ENCODE results near the gene FAM131B. TPM values are rescaled to one million over a fixed set of nuclear protein-coding genes. Genes with fewer than 3 reads are reported as not detected.

The FAM131B gene
- total RNA-seq, 2 experiments from 2014 or later = 1.5 to 1.7 TPM

Small RNA genes lying within 50 kb of the gene (microRNA-seq; reads per million reads assigned to microRNA genes)
- not detected for gene MIR6892 (ENCODE audit: borderline microRNAs expressed, borderline replicate concordance)

Other genes with a start within 250 kb of the FAM131B start
- gene PIP, start 230.6 kb downstream of the FAM131B start, total RNA-seq = not detected
- gene TAS2R39, start 179.3 kb downstream of the FAM131B start, total RNA-seq = not detected
- gene TAS2R40, start 140.7 kb downstream of the FAM131B start, total RNA-seq = not detected
- gene GSTK1, start 99.3 kb downstream of the FAM131B start, total RNA-seq = 100 to 1,000 TPM; 186 to 187 TPM
- gene TMEM139, start 77.8 kb downstream of the FAM131B start, total RNA-seq = under 1 TPM; 0.64 to 0.74 TPM
- gene CASP2, start 74.4 kb downstream of the FAM131B start, total RNA-seq = 100 to 1,000 TPM; 116 to 124 TPM
- not detected for gene CLCN1, start 46.6 kb downstream of the FAM131B start, total RNA-seq
- 10 to 100 TPM; 75.1 to 81.5 TPM for gene ZYX, start 18.6 kb upstream of the FAM131B start, total RNA-seq
- gene EPHA1, start 46.1 kb upstream of the FAM131B start, total RNA-seq = 1 to 10 TPM; 1.0 to 1.3 TPM
- gene TAS2R60, start 80.7 kb upstream of the FAM131B start, total RNA-seq = not detected
- gene TAS2R41, start 115.2 kb upstream of the FAM131B start, total RNA-seq = not detected
- gene CTAGE15, start 209.1 kb upstream of the FAM131B start, total RNA-seq = not detected